Measurements from ENCODE around the gene UCK1.

The UCK1 gene

GRCh38 chr9:131475956-131476776 is 54.9 kb downstream of the UCK1 start:
- Histone ChIP-seq H3K27me3 (ENCODE audit: control insufficient read depth, insufficient read depth, low read length) (no peaks in the 10 kb centered on the region), H3K4me1 (ENCODE audit: control insufficient read depth, insufficient read depth, low read length) (no peaks in the 10 kb centered on the region), H3K4me3 (ENCODE audit: low read length) (no peak overlapping the region), H3K9ac (ENCODE audit: low read length) (no peak overlapping the region), H3K36me3 (ENCODE audit: control insufficient read depth, insufficient read depth, low read length) (peaks cover 31% of the 10 kb centered on the region), H3K9me3 (ENCODE audit: control insufficient read depth, low read length) (no peaks in the 10 kb centered on the region)

- no peaks in the 10 kb centered on the region for H3K9me3 ChIP-seq (ENCODE audit: control insufficient read depth, low read length)
- no peak overlapping the region for H3K9ac ChIP-seq (ENCODE audit: low read length)
- H3K27me3 ChIP-seq (ENCODE audit: control insufficient read depth, insufficient read depth, low read length) = no peaks in the 10 kb centered on the region
- H3K36me3 ChIP-seq (ENCODE audit: control insufficient read depth, insufficient read depth, low read length) = peaks cover 31% of the 10 kb centered on the region
- no peak overlapping the region for H3K4me3 ChIP-seq (ENCODE audit: low read length)
- H3K4me1 ChIP-seq (ENCODE audit: control insufficient read depth, insufficient read depth, low read length) = no peaks in the 10 kb centered on the region
Observed at GRCh38 chr9:131475111-131475955, 55.7 kb downstream of the UCK1 start.

GRCh38 chr9:131474711-131475110 is 56.4 kb downstream of the UCK1 start:
- Histone ChIP-seq H3K27me3 (ENCODE audit: control insufficient read depth, insufficient read depth, low read length) (no peaks in the 10 kb centered on the region), H3K36me3 (ENCODE audit: control insufficient read depth, insufficient read depth, low read length) (peaks cover 32% of the 10 kb centered on the region), H3K9me3 (ENCODE audit: control insufficient read depth, low read length) (no peaks in the 10 kb centered on the region)

GRCh38 chr9:131473891-131474290 is 57.2 kb downstream of the UCK1 start:
- peaks cover 32% of the 10 kb centered on the region for H3K36me3 ChIP-seq (ENCODE audit: control insufficient read depth, insufficient read depth, low read length)
- no peaks in the 10 kb centered on the region for H3K9me3 ChIP-seq (ENCODE audit: control insufficient read depth, low read length)
- H3K4me3 ChIP-seq (ENCODE audit: low read length) = no peak overlapping the region
- H3K9ac ChIP-seq (ENCODE audit: low read length) = no peak overlapping the region
- no peaks in the 10 kb centered on the region for H3K4me1 ChIP-seq (ENCODE audit: control insufficient read depth, insufficient read depth, low read length)
- no peaks in the 10 kb centered on the region for H3K27me3 ChIP-seq (ENCODE audit: control insufficient read depth, insufficient read depth, low read length)

More at GRCh38 chr9:131474711-131475110, 56.4 kb downstream of the UCK1 start:
- no peak overlapping the region for H3K9ac ChIP-seq (ENCODE audit: low read length)
- no peak overlapping the region for H3K4me3 ChIP-seq (ENCODE audit: low read length)
- no peaks in the 10 kb centered on the region for H3K4me1 ChIP-seq (ENCODE audit: control insufficient read depth, insufficient read depth, low read length)
